Right lobe of liver (tissue), 6 donors: ENCODE data around the gene EXD3. TPM values are rescaled to one million over a fixed set of nuclear protein-coding genes. Genes with fewer than 3 reads are reported as not detected.

ENCODE experiments used
- ATAC-seq, 4 donors: fragments of 200-7000 bp; cut with Tn5 transposase; one replicate each; pipeline ENCODE4 v1.9.1; 2020; ENCODE audit warnings: mild to moderate bottlenecking in 4 of 4, moderate library complexity in 4 of 4
- DNase-seq, 3 donors: peaks; one replicate each; pipeline ENCODE4 v3.0.0-alpha.2; 2020
- H3K27ac ChIP-seq, 3 donors: fragments of 200-600 bp; one replicate each; pipeline ENCODE4 v1.8.0; 2022
- H3K27me3 ChIP-seq, 2 donors: fragments of 200-600 bp; one replicate each; pipeline ENCODE4 v1.8.0; 2022
- H3K36me3 ChIP-seq, 4 donors: fragments of 200-600 bp; sonication (generic) in 1 of 4; one replicate each; pipeline versions ENCODE4 v1.5.1 to v1.8.0; 2017 to 2022; ENCODE audit warnings: control low read depth in 1 of 4
- H3K4me1 ChIP-seq, 4 donors: fragments of 200-600 bp; sonication (generic) in 1 of 4; one replicate each; pipeline versions ENCODE4 v1.5.1 to v1.8.0; 2017 to 2022; ENCODE audit warnings: control low read depth in 1 of 4
- H3K4me3 ChIP-seq, 3 donors: fragments of 200-600 bp; one replicate each; pipeline ENCODE4 v1.8.0; 2022
- H3K9me3 ChIP-seq, 4 donors: fragments of 200-600 bp; sonication (generic) in 1 of 4; one replicate each; pipeline versions ENCODE4 v1.5.1 to v1.8.0; 2017 to 2022; ENCODE audit warnings: control low read depth in 1 of 4
- POLR2A ChIP-seq: fragments of 450-650 bp; IDR thresholded peaks from one replicate; pipeline ENCODE4 v1.6.1; 2017; ENCODE audit warnings: antibody characterized with exemption, mild to moderate bottlenecking
- WGBS: methylation state at CpG from one replicate; pipeline ENCODE4 v1.1.6; 2018; ENCODE audit warnings: low coverage, low lambda C conversion rate; ENCODE audit not compliant: insufficient coverage; ENCODE audit errors: missing lambda C conversion rate; 5-methylcytosine and 5-hydroxymethylcytosine counted together
- intact Hi-C, 2 donors: fragments of 100-400 bp; cut with DNase I; formaldehyde crosslinking; loops; one replicate each; pipeline versions ENCODE4 v1.11.2 to v1.14.1; 2022
- total RNA-seq, 6 experiments: library from RNA; depleted of rRNA in 2 of 6; stranded (reverse); fragments of >200 nt in 2 of 6; fragmentation: NEBNext Ultra II Directional in 3 of 6; extraction: Animal tissue kit (Norgen Biotek cat#: 25700) in 3 of 6; gene quantifications; one replicate each; pipeline versions ENCODE4 v1.1.0 to v1.2.4, GENCODE V29; 2016 to 2023
- TF ChIP-seq, protein P1 (sequence below), 4 donors: fragments of 200-600 bp in 3 of 4; fragments of 450-650 bp in 1 of 4; IDR thresholded peaks; one replicate each; pipeline versions ENCODE4 v1.5.1 to v1.8.0; 2016 to 2022; ENCODE audit warnings: antibody characterized with exemption in 4 of 4, mild to moderate bottlenecking in 2 of 4
- donor health status: DM: no; HTN: yes; CAD: no.
- donor health status: DM: no; HTN: no; CAD: no.
- donor health status: DM: no; HTN: no; CAD: no.
- donor health status: DM: no; HTN: yes; CAD: no.
- donor health status: DM: no; HTN: yes; CAD: no.

EXD3 gene
- total RNA-seq, 6 experiments from 2014 or later = 3.3 to 14.4 (median 10.6) TPM

DNA sequence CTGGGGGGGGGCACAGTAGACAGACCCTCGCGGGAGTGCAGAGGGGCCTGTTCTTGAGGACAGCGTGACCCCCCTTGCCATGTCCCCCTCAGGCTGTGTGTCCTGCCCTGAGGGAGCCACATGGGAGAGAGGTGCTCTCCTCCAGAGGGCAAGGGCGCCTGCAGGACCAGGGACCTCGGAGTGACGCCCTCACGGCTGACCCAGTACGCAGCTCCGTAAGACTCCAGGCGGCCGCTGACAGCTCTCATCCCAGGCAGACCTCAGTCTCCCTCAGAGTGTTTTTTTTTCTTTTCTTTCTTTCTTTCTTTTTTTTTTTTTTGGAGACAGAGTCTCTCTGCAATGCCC is 27.3 kb downstream of the EXD3 start:
- no peaks in the 10 kb centered on the region for H3K36me3 ChIP-seq

DNA sequence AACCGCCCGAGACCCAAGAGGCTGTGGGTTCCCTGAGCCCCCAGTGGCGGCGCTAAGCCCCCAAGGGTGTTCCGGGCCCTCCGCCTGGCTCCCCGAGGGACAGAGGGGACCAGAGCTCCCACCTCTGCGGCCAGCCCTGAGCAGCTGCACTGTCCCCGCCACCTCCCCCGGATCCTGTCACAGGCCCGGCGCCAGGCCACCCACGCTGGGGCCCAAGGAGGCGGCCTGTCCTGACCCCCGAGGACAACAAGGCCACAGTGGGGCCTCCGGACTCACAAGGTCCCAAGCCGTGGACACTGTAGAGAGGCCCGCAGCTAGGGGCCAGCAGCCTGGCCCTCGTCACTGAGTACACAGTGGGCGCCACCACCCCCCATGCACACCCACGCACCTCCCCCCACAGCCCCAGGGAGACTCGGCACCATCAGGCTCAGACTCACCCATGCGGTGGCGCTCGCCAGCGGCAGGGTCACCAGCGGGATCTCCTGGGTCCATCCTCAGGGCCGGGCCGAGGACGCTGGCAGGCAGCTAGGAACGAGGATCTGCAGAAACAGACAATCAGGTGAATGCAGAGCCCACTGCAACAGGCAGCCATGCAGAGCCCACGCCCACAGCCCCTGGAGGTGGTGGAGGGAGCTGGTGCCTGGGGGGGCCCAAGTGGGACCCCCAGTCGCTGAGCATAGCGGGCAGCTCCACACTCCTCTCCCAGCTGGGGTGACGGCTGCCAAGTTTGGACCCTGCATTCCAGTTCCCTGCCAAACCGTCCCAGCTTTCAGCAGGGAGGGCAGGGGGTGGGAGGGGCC is 27.9 kb downstream of the EXD3 start:
- DNase-seq (no peak), ATAC-seq (no peak)
- Histone ChIP-seq H3K36me3 (no peaks in the 10 kb centered on the region), H3K4me3 (no peak overlapping the region), H3K9me3 (no peaks in the 10 kb centered on the region), H3K4me1 (peaks cover 0 to 7% (median 0%) of the 10 kb centered on the region in 4 donors), H3K27ac (no peak overlapping the region), H3K27me3 (no peaks in the 10 kb centered on the region)
- intact Hi-C loops = loop anchor here in 1 of 2 donors (10.0 kb wide), 1 partner anchor 300 kb away; no protein-coding TSS in a partner anchor
- WGBS = 93% methylated on average over 3 of the region's 36 CpGs
- no peak for TF ChIP-seq POLR2A
- TF ChIP-seq, protein P1, sequence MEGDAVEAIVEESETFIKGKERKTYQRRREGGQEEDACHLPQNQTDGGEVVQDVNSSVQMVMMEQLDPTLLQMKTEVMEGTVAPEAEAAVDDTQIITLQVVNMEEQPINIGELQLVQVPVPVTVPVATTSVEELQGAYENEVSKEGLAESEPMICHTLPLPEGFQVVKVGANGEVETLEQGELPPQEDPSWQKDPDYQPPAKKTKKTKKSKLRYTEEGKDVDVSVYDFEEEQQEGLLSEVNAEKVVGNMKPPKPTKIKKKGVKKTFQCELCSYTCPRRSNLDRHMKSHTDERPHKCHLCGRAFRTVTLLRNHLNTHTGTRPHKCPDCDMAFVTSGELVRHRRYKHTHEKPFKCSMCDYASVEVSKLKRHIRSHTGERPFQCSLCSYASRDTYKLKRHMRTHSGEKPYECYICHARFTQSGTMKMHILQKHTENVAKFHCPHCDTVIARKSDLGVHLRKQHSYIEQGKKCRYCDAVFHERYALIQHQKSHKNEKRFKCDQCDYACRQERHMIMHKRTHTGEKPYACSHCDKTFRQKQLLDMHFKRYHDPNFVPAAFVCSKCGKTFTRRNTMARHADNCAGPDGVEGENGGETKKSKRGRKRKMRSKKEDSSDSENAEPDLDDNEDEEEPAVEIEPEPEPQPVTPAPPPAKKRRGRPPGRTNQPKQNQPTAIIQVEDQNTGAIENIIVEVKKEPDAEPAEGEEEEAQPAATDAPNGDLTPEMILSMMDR (IDR thresholded peaks at IDR 0.05) = no peak

More for the DNA sequence above, 27.3 kb downstream of the EXD3 start:
- TF ChIP-seq, protein P1 (IDR thresholded peaks at IDR 0.05) = no peak
- no peak for TF ChIP-seq POLR2A
- Histone ChIP-seq H3K27me3 (no peaks in the 10 kb centered on the region), H3K4me3 (no peak overlapping the region), H3K4me1 (peaks cover 0 to 12% (median 0%) of the 10 kb centered on the region in 4 donors), H3K27ac (no peak overlapping the region), H3K9me3 (no peaks in the 10 kb centered on the region)
- intact Hi-C loops = loop anchor here in 1 of 2 donors (10.0 kb wide), 1 partner anchor 301 kb away; no protein-coding TSS in a partner anchor
- no peak for ATAC-seq
- 100% methylated on average over 1 of the region's 11 CpGs for WGBS
- DNase-seq = no peak

DNA sequence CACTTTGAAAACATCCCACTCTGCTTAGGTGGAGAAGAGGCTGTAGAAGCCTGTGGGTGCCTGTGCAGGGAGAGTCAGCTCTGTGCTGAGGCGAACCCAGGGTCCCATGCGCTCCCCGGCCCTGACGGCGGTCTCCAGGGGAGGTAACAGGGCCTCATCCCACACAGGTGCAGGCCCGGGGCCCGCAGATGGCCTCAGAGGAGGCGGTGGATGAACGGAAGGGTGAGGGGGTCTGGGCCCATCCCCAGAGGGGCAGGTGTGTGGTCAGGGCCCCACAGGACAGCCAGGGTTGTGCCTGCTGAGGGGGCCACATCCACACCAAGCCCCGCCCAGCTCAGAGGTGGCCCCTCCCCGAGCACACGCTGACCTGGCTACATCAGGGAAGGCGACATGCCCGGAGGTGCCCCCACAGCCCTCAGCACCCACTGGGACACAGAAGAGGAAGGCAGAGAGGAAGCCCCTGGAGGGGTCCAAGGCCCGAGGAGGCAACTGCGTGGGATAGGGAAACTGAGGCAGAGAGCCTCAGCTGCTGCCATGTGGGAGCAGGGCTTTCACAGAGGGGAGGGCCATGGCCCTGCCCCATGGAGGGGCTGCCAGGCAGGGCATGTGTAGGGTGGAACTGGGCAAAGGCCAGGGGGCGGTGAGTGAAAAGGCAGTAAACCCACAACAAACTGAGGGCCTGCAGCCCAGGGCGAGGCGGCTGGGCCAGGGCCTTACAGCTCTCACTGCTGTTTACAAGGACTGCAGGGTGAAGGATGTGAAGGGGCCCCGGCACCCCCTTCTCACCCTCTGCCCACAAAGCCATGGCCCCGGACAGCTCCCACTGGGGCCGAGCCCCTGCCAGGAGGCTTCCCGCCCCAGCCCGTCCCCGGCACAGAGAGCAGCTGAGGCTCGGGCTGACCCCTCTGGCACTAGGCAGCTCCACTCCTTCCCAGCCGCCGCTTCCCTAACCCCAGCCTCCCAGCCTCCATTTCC is 29.5 kb downstream of the EXD3 start:
- no peaks in the 10 kb centered on the region for H3K9me3 ChIP-seq
- H3K27ac ChIP-seq = no peak overlapping the region
- no peaks in the 10 kb centered on the region for H3K4me1 ChIP-seq
- WGBS = 100% methylated on average over 5 of the region's 28 CpGs
- DNase-seq (no peak), ATAC-seq (no peak)
- H3K36me3 ChIP-seq = no peaks in the 10 kb centered on the region
- no peaks in the 10 kb centered on the region for H3K27me3 ChIP-seq
- TF ChIP-seq, protein P1 (IDR thresholded peaks at IDR 0.05) = no peak
- no peak for TF ChIP-seq POLR2A
- H3K4me3 ChIP-seq = no peak overlapping the region
- intact Hi-C loops = loop anchor here in 1 of 2 donors (10.0 kb wide), 1 partner anchor 299 kb away; no protein-coding TSS in a partner anchor

DNA sequence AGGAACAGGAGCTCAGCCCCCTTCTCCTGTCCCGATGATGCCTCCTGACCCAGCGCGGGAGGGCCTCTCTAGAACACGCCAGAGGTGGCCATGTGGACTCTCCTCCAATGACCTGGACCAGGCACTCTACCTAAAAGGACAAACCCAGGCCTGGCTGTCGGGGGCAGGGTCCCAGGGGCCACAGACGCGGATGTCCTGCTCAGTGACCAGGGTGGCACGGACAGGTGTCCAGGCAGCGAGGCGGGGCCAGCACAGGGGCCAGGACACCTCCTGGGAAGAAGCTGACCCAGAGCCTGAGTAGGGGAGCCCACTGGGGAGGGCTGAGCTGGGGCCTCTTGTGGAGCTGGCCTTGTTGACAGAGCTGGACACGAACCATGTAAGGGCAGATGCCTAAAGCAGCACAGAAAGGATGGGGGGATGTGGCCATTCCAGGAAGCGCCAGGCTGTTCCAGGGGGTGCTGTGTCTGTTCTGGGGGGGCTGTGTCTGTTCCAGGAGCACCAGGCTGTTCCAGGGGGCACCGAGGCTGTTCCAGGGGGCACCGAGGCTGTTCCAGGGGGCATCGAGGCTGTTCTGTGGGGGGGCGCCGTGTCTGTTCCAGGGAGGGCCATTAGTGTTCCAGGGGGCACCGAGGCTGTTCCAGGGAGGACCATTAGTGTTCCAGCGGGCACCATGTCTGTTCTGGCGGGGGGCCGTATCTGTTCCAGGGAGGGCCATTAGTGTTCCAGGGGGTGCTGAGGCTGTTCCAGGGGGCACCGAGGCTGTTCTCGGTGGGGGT is 30.5 kb downstream of the EXD3 start:
- Histone ChIP-seq H3K36me3 (no peaks in the 10 kb centered on the region), H3K4me1 (no peaks in the 10 kb centered on the region), H3K27me3 (no peaks in the 10 kb centered on the region), H3K27ac (no peak overlapping the region), H3K4me3 (no peak overlapping the region), H3K9me3 (no peaks in the 10 kb centered on the region)
- 90% methylated on average over 8 of the region's 23 CpGs for WGBS
- intact Hi-C loops = loop anchor here in 1 of 2 donors (10.0 kb wide), 1 partner anchor 298 kb away; no protein-coding TSS in a partner anchor
- ATAC-seq (no peak), DNase-seq (no peak)
- TF ChIP-seq, protein P1 (IDR thresholded peaks at IDR 0.05) = no peak
- TF ChIP-seq POLR2A = no peak
